ENCODE results near the gene INPP5K.

- TF ChIP-seq REST (tag by site-specific recombination; IDR thresholded peaks at IDR 0.05) = no peak
- TF ChIP-seq ZSCAN30 (tag by site-specific recombination; IDR thresholded peaks at IDR 0.05) = no peak
These were observed 45.8 kb upstream of the INPP5K start for GRCh38 chr17:1562176-1562643.

All from HEK293 (cell line).